ENCODE data around the gene ABAT.
"Not testable (repeated sequence)": the region's sequence is repeated elsewhere in the genome, so short reads cannot be mapped to it uniquely, and the experiment has no call there.

Gene ABAT

DNA sequence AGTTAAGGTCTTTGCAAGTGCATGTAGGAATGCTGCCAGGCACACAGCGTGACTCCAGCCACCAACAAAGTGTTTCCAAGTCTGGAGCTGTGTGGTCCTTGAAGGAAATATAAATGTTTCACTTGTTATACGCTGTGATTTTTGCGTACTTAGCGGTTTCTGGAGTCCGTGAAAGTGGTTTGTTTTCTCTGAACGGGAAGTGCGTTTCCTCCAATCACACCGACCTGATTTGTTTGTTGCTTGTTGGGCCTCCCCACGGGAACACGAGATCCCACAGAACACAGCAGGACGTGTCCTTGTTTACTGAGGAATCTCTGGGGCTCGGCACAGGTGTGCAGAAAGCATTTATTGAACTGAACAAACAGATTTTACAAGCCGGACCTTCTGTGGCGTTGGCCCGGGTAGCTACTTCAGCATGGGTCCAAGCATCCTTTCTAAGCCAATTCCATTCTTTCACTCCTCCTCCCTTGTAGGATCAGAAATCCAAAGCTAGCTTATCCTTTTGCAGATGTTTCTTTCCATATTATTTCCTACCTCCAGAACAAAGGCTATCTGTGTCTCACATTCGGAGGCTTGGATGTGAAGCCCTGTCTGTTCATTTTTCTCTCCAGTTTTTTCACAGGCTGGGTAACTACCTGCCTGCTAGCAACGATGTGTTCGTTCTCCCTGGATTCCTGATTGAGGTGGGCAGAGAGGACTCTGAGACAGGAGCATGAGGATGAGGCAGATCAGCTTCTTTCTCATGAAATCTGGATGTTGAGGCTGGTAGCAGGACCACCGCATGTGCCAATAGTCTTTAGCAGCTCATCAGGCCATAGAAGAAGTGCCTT, 44.6 kb downstream of the ABAT start:
- DNase-seq: no peak

DNA sequence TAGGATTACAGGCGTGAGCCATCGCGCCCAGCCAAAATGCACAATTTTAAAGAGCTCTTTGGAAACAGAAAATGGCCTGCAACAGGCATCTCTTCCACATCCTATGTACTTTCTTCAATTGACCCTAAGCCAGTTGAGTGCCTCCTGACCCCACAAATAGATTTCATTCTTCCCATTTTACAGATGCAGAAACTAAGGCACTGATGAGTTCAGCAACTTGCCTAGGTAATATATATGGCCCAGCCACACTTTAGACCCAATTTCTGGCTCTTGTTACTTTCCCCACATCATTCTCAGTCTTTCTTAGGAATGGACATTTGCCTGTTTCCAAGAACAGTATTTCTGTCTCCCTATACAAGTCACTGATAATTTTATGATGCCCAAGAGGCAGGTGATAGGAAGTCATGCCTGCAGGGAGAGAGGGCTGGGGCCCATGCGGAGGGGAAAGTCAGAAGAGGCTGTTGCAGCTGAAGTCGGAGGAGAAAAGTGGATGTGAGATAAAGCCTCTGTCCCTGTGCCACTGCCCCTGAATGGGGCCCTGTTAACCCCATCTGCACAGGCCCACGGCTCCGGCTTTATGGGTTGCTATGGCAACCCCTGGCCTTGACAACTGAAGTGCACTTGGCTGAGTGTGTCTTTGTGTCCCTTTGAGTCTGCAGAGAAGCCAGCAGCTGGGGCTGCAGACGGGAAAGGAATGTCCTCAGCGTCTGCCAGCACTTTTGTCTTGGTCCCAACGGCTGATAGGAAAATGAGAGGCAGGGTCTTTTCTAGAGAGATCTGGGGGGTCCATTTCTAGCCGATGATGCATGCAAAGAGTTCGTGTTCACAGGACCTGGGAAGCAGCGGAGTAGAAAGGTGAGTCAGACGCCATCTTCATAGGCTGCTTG, 45.9 kb downstream of the ABAT start:
- DNase-seq: no peak

DNA sequence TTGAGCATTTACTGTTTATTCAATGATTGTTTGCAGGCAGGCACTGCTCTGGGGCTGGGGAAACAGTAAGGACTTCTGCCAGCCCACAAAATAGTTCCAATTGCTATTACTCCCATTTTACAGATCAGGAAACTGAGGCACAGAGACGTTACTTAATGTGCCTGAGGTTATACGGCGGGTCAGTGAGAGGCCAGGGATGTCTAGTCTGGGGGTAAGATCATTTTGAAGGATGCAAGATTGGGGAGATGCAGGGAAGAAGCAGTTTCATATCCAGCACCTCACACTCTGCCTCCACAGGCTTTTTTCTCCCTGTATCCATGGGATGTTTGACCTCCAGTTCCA, 46.5 kb downstream of the ABAT start:
- no peak for DNase-seq

DNA sequence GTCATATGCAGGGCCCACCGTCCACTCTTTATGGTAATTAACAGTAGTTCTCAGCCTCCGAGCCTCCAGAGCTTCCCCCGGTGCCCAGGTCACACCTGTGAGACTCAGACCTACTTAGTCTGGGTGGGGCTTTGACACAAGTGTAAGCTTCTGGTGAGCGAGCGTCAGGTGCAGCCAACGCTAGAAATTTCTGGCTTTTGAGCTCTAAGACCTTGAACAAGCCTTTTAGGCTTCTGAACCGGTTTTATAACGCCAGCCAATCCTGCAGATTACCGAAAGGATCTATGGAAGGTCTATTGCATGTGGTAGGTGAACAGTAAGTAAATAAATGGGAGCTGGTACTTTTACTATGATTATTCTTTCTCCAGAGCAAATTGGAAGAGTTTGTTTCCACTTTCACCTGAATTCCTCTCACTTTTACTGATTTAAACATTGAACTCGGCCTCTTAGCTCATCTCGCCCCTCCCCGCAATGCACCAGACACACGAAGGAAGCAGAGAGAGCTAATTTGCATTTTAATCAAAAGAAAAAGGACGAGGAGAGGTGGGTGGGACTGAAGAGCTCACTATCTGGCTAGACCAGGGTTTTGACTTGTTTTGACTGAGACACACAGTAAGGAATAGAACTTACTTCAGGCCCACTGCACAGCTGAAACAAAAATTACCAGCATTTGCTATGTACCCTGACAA, 47.1 kb downstream of the ABAT start:
- no peak for DNase-seq

DNA sequence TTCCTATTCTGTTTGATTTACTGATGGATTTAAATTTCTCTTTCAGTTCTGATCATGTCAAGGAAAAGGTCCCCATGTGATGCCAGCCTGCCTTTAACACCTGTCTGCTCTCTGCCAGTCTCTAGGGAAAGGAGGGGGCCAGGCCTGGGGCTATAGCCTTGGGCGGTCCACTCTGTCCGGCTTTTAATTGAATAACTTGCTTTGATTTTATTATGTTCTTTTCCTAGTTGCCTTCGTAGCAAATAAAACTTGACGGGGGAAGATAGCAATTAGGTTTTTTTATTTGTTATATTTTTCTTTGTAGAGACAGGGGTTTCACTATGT, 47.6 kb downstream of the ABAT start:
- DNase-seq: no peak

DNA sequence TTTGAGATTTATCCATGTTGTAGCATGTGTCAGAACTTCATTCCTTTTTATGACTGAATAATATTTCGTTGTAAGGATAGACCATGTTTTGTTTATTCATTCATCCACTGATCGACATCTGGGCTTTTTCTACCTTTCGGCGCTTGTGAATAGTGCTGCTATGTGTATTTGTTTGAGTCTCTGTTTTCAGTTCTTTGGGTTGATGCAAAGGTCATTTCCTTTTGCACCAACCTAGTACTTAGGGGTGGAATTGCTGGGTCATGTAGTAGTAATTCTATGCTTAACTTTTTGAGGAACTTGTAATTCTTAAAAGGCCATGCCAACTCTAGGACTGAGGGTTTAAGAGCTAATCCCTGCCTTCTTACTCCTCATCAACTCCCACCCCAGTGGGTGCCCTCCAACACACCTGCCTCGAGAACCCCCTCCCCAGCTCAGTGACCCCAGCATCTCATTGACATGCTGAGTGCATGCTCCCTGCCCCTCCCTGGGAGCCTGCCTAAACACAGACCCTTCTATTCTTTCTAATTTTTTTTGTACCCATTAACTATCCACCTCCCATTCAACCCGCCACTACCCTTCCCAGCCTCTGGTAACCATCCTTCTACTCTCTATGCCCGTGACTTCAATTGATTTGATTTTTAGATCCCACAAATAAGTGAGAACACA, 51.2 kb downstream of the ABAT start:
- DNase-seq: no peak

DNA sequence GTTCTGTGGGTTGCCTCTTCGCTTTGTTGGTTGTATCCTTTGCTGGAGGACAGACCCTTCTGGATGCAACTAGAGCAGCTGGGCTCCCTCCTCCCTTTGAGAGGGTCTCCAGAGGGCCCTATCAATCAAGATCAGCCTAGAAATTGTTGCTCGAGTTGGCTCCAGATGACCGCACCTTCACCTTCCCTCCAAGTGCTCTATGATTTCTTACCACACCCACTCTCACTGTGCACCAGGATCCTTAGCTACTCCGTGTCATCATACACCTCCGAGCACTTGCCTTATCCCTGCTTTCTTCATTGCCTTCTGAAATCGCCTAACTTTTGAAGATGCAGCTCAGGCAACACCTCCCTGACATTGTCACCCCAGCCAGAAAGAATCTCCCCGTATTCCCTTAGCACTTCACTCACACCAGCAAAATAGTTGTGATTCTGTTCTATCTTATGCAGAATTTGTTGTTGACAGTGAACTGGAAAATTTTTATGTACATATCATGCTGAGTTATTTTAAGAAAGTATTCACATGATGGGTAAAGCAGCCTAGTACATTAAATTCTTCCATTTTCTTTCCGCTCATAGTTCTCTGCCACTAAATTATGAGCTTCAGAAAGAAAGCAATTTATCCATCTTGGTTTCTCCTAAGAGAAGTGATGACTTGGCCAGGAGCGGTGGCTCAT, 52.9 kb downstream of the ABAT start:
- no peak for DNase-seq

DNA sequence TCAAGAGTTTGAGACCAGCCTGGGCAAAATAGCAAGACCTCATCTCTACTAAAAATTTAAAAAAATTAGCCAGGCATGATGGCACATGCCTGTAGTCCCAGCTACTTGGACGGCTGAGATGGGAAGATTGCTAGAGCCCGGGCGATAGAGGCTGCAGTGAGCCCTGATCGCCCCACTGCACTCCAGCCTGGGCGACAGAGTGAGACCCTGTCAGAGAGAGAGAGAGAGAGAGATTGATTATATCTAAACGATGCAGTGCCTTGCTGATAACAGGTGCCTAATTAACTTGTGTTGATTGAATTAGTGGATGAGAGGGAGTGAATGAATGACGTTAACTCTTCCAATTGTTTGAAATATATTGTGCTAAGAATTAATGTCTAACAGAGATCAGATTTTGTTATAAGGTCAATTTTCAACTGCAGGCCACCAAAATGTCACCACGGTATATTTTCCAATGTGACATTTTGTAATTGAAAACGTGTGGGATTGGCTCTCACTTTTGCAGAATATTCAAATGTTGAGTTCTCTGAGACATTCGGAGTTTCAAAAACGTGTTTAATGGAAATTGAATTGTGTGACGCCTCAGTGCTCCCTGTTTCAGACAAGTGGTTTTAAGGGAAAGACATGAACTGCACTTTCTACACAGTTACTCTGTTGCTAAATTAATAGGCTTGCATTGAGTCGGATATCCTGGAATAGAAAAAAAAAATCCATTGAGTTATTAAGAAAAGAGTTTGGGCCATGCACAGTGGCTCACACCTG, 53.6 kb downstream of the ABAT start:
- no peak for DNase-seq

DNA sequence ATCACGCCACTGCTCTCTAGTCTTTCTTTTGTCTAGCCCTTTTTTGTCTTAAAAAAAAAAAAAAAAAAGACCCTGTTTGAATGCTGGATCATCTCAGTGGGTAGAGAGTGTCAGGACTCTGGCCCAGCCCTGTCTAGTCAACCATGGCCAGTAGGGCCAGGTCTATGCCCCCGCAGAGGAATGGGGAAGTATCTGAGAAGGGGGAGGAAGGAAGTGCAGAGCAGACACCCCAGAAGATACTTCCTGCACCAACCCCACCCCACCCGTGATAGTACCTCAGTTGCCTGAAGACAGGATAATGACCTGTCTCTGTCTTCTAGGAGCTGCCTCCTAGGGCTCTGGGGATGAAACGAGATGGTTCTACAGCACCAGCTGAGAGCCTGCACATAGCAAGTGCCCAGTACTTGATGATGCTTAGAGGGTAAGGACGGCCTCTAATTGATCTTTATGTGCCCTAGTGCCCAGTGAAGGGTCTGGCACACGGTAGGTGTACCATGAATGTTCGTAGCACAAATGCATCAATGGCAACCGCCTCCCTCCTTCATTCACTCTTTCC, 55.4 kb downstream of the ABAT start:
- no peak for DNase-seq

DNA sequence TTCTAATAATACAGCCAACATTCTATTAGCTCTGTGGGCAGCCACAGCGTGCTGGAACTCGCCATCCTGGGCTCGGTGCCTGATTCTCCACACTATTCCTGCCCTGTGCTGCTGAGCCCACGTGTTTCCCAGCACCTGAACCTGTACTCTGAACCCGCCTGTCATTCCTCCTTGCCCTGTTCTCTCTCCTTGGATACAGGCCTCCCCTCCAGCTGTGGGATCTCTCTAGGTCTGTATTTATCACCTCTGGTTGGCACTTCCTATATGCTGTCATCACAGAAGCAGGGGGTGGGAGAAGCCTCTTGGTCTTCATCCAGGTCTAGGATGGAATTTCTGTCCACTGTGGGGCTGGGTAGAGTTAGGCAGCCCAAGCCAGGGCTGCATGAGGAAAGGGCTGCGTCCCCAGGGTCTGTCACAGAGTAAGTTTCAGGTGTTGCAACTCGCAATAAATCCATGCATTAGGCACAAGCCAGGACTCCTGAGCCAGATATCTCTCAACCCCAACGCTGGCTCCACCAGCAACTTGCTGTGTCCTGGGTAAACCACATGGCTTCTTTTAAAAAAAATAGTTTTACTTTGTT, 56.0 kb downstream of the ABAT start:
- DNase-seq: no peak

DNA sequence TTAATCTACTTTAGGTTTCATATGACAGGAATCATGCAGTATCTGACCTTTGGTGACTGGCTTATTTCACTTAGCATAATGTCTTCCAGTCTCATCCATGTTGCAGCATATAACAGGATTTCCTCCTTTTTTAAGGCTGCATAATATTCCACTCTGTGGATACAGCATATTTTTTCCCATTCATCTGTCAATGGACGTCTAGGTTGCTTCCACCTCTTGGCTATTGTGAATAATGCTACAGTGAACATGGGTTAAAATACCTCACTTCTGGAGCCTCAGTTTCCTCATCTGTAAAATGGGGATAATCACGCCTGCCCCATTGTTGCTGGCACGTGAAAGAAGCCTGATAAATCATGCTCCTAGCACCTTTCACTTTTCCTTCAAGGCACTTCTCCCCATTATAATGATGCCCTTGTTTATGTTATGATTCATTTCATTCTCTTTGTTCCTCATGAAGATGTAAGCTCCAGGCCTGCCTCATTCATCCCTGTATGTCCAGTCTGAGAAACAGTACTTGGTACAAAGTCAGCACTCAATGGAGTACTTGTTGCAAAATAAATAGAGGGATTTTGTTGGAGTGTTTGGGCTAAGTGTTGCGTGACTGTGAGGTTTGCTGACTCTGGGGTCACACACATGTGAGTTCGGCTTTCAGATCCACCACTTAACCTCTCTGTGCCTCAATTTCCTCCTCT, 59.6 kb downstream of the ABAT start:
- no peak for DNase-seq

DNA sequence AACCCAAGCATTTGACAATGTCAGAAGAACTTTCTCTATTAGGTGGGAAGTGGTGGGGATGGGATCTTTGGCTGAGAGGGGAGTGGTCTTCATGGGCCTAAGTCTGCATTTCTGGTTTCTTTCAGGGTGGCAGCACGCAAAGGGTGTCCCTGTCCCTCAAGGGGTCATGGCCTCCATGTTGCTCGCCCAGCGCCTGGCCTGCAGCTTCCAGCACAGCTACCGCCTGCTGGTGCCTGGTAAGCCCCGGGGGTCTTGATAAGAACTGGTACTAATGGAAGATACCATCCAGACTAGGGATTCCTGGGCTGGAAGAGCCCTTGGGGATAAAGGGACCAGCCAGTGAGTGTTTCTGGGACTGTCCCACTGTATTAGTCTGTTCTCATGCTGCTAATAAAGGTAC, 61.2 kb downstream of the ABAT start:
- DNase-seq: no peak

DNA sequence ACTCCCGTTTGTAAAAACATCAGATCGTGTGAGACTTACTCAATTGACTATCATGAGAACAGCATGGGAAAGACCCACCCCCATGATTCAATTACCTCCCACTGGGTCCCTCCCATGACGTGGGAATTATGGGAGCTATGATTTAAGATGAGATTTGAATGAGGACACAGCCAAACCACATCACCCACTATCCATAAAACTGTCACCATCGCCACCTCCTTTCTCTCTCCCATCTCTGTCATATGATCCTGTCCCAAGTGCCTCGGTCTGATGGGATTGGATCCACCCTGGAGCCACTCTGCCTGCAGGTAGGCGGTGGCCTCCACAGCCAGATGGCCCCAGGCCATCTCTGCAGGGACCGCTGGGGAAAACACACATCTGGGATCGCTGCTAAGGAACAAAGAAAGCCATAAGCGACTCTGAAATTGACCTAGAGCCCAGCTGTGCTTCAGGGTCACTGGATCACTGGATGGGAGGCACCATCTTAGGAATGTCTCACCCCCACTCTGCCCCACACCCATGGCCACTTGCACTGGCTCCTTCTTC, 61.8 kb downstream of the ABAT start:
- no peak for DNase-seq

DNA sequence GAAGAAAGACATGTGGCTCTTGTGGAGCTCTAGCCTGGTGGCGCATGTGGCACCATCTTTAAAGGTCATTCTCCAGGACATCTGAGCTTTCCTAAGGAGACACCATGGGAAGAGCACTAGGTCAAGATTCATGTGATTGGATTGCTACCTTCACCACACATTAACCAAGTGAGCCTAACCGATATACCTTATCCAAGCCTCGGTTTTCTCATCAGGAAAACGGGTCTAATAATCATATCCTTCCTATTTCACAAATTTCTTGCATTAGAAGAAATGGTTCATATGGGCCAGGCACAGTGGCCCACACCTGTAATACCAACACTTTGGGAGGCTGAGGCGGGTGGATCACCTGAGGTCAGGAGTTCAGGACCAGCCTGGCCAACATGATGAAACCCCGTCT, 64.7 kb downstream of the ABAT start:
- DNase-seq: no peak

DNA sequence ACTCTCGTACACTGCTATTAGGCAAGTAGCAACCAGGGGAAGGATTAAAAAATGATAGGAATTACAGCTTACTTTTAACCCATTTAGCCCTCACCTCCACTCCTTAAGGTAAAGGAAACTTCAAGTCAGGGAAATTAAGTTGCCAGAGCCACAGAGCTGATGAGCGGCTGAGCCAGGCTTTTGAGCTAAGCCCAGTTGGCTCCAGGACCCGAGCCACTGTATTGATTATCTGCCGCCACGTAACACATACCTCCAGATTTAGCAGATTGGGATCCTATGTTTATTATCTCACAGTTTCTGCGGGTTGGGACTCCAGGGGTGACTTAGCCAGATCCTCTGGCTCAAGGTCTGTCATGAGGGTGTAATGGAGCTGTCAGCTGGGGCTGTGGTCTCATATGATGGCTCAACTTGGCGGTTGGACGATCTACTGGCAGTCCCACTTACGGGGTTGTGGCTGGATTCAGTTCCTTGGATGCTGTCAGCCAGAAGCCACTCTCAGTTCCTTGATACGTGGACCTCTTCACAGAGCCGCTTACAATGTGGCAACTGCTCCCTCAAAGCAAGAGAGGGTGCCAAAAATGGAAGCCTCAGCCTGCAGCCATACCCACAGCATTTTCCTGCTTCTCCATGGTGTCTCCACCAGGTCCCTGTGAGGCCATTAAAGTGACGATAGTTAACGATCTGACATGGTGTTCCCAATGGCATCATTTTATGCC, 65.7 kb downstream of the ABAT start:
- DNase-seq: no peak

DNA sequence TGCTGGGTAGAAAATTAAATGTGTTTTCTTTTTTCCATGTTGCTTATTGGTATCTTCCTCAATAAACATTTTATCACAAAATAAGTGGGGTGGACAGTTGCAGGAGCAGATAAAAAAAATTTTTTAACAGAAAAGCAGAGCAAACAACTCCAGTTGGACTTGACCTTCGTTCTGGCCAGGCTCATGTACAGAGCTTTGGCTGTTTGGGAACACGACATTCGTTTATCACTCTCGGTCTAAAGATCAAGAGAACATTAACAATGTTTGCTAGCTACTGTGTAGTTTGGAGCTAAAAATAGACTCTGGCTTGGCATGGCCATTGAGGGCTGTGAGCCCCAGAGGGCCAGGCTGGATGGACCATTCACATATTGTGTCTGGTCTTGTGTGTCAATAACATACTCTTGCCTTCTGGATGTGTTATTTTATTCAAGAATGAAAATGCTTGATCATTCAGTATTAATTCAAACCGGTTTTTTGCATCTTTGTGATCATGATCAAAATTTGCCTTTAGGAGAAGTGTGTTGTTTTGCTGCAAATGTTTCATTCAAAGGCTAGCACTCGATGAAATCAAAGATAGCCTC, 66.4 kb downstream of the ABAT start:
- no peak for DNase-seq

DNA sequence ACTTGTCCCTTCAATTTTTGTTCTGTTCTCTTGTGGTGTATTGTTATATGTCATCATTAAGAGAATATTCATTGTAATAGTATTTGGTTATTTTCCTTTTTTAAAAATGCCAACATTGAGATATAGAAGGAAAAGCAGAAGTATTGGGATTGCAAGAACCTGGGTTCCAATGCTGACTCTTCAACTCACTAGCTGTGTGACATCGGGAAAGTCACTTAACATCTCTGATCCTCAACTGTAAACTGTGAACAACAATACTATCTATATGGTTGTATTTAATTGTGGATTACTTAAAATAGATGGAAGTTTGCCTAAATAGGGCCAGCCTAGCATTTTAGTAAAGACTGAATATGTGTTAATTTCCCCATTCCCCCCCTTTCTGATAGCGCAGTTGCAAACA, 67.2 kb downstream of the ABAT start:
- DNase-seq: no peak

DNA sequence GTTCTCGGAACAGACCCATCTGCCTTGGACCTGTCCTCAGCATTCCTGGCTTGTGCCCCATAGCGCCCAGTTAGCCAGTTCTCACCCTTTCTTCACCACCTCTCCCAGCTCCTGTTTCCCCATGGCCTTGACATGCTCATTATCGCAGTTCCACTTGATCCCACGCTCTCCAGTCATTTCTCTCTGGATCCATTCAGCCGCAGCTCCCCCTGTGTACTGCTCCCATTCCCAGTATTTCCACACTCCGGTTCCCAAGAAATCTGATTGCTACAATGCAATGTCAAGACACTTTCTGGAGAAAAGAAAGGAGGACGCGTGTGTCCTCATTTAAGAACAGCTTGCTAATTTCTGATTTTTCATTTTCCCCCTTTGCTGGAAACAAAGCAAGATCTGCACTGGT, 67.7 kb downstream of the ABAT start:
- no peak for DNase-seq

DNA sequence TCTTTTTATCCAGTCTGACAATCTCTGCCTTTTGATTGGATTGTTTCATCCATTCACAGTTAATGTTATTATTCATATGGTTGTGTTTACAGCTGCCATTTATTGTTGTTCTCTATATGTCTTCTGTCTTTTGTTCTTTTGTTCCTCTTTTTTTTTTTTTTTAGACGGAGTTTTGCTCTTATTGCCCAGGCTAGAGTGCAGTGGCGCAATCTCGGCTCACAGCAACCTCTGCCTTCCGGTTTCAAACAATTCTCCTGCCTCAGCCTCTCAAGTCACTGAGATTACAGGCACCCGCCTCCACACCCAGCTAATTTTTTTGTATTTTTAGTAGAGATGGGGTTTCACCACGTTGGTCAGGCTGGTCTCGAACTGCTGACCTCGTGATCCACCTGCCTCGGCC, 74.5 kb downstream of the ABAT start:
- not testable (repeated sequence) for DNase-seq

Data from NCI-H2107 (cell line).